K562 (cell line): Measurements from ENCODE around the gene HOXD13. TPM values are rescaled to one million over a fixed set of nuclear protein-coding genes. Genes with fewer than 3 reads are reported as not detected.

Source experiments
- ATAC-seq: fragments of 200-7000 bp; cut with Tn5 transposase; 3 replicates; pipeline ENCODE4 v1.9.1; 2020; ENCODE audit warnings: moderate library complexity
- BruUV-seq: library from RNA; stranded (reverse); fragments of 400-500 nt; replicated peaks from 2 replicates; lab custom pipeline; 2021; lab: Mats Ljungman, UMichigan
- CTCF ChIA-PET: fragments of 300-600 bp; formaldehyde crosslinking; extraction: SDS; loops from one replicate; lab custom pipeline; 2021; ENCODE audit warnings: low intra/inter-chr PET ratio; lab: Yijun Ruan, JAX
- POLR2A ChIA-PET: fragments of 300-600, 350-650 bp; sonication (Branson Sonifier 250); formaldehyde crosslinking; extraction: SDS; loops from one replicate; lab custom pipeline; 2021; ENCODE audit warnings: antibody characterized with exemption, inconsistent platforms; lab: Yijun Ruan, JAX
- DNase-seq, 4 experiments: peaks; one replicate each; pipeline versions ENCODE4 v3.0.0 to v3.0.0-alpha.2; 2011 to 2018; ENCODE audit warnings: low spot score in 3 of 4, mixed read lengths in 3 of 4; ENCODE audit errors: extremely low read depth in 1 of 4
- FAIRE-seq: peaks from 2 replicates; lab custom pipeline; 2011; peaks lifted over from hg19 to GRCh38; lab: Jason Lieb, UNC
- H2AFZ ChIP-seq: 2 replicates; pipeline ENCODE4 v1.6.0; 2011; ENCODE audit warnings: low read depth, low read length, control low read depth, inconsistent platforms
- H3K27ac ChIP-seq: fragments of 200-600 bp; 3 replicates; pipeline ENCODE4 v1.8.0; 2011; ENCODE audit warnings: low read depth, mild to moderate bottlenecking, control low read depth, inconsistent platforms, low read length, moderate library complexity, mixed read lengths; ENCODE audit errors: extremely low read depth
- H3K27me3 ChIP-seq, 2 experiments: fragments of 300-600 bp in 1 of 2; 2 replicates in 1 of 2; 3 replicates in 1 of 2; pipeline versions ENCODE4 v1.6.0 to v1.8.0; 2011; ENCODE audit warnings: inconsistent platforms in 2 of 2, low read length in 2 of 2, mild to moderate bottlenecking in 1 of 2, mixed read lengths in 1 of 2, moderate library complexity in 1 of 2; ENCODE audit not compliant: control insufficient read depth in 2 of 2, insufficient read depth in 2 of 2
- H3K36me3 ChIP-seq: fragments of 300-600 bp; 3 replicates; pipeline ENCODE4 v1.8.0; 2011; ENCODE audit warnings: mild to moderate bottlenecking, low read length, inconsistent platforms; ENCODE audit not compliant: control insufficient read depth, insufficient read depth
- H3K4me1 ChIP-seq, 2 experiments: fragments of 200-600 bp in 1 of 2; replicated peaks in 1 of 2; 2 replicates in 1 of 2; 3 replicates in 1 of 2; pipeline versions ENCODE4 v1.5.1 to v1.8.0; 2011; ENCODE audit warnings: inconsistent platforms in 2 of 2, low read length in 2 of 2, mild to moderate bottlenecking in 1 of 2, mixed read lengths in 1 of 2, moderate library complexity in 1 of 2; ENCODE audit not compliant: control insufficient read depth in 2 of 2, insufficient read depth in 2 of 2
- H3K4me2 ChIP-seq: 2 replicates; pipeline ENCODE4 v1.6.1; 2011; ENCODE audit warnings: low read length, control low read depth, inconsistent platforms, mixed read lengths; ENCODE audit not compliant: insufficient read depth
- H3K4me3 ChIP-seq: fragments of 200-600 bp; sonication (generic), shearing (Covaris generic); 2 replicates; pipeline ENCODE4 v1.5.1; 2016; ENCODE audit warnings: control low read depth, inconsistent platforms
- H3K79me2 ChIP-seq: fragments of 200-600 bp; 3 replicates; pipeline ENCODE4 v1.8.0; 2011; ENCODE audit warnings: low read length, inconsistent platforms; ENCODE audit not compliant: control insufficient read depth, insufficient read depth
- H3K9ac ChIP-seq, 2 experiments: 2 replicates each; pipeline versions ENCODE4 v1.6.0 to v1.6.1; 2011; ENCODE audit warnings: low read depth in 2 of 2, low read length in 2 of 2, control low read depth in 1 of 2, inconsistent platforms in 1 of 2, mild to moderate bottlenecking in 1 of 2, mixed read lengths in 1 of 2; ENCODE audit not compliant: insufficient read depth in 1 of 2
- H3K9me1 ChIP-seq: one replicate; pipeline ENCODE4 v1.6.0; 2011; ENCODE audit warnings: inconsistent platforms, mild to moderate bottlenecking, low read length, moderate library complexity; ENCODE audit not compliant: control insufficient read depth, insufficient read depth
- H3K9me3 ChIP-seq: replicated peaks from 2 replicates; pipeline ENCODE4 v1.5.1; 2011; ENCODE audit warnings: low read depth, low read length, inconsistent platforms; ENCODE audit not compliant: control insufficient read depth, insufficient read depth
- H4K20me1 ChIP-seq: replicated peaks from 2 replicates; pipeline ENCODE4 v1.6.1; 2011; ENCODE audit warnings: low read length, inconsistent platforms, mixed read lengths; ENCODE audit not compliant: control insufficient read depth, insufficient read depth
- ELF2 ChIP-seq: fragments of 250-450 bp; sonication (Bioruptor Pico); IDR thresholded peaks from 2 replicates; pipeline ENCODE4 v1.5.0; 2021; ENCODE audit warnings: mild to moderate bottlenecking
- KLF1 ChIP-seq: fragments of 450-650 bp; IDR thresholded peaks from 2 replicates; pipeline ENCODE4 v1.6.1; 2016; ENCODE audit warnings: missing genetic modification characterization, missing compliant biosample characterization
- MCM2 ChIP-seq: fragments of 450-650 bp; IDR thresholded peaks from 2 replicates; pipeline ENCODE4 v1.6.1; 2017; ENCODE audit warnings: low read depth, mild to moderate bottlenecking
- RAD51 ChIP-seq: fragments of 450-650 bp; IDR thresholded peaks from 2 replicates; pipeline ENCODE4 v1.7.1; 2016; ENCODE audit warnings: low read depth, mild to moderate bottlenecking, borderline replicate concordance
- ZBTB7A ChIP-seq: IDR thresholded peaks from 2 replicates; pipeline ENCODE4 v1.6.1; 2011; ENCODE audit warnings: low read depth, mild to moderate bottlenecking, low read length, moderate library complexity, borderline replicate concordance; ENCODE audit not compliant: control insufficient read depth
- WGBS: fragments of 100-300 bp; shearing (Covaris generic); methylation state at CpG from one replicate; pipeline ENCODE4 v1.1.6; 2016; ENCODE audit warnings: low coverage, mixed read lengths; ENCODE audit not compliant: insufficient coverage; ENCODE audit errors: missing lambda C conversion rate; 5-methylcytosine and 5-hydroxymethylcytosine counted together
- in situ Hi-C: fragments of 300-500 bp; cut with MboI; formaldehyde crosslinking; loops from 4 replicates; pipeline ENCODE4 v1.15.0; 2018; ENCODE audit warnings: inconsistent platforms, mixed read lengths
- intact Hi-C: fragments of 100-400 bp; cut with micrococcal nuclease; formaldehyde crosslinking; loops from 2 replicates; pipeline ENCODE4 v1.14.2; 2022
- polyA plus RNA-seq, 8 experiments: library from polyadenylated mRNA; depleted of rRNA in 4 of 8; stranded (reverse) in 5 of 8; unstranded in 3 of 8; fragments of >200 nt; fragmentation: Nextera tagmentation in 2 of 8; fragmentation: Illumina TruSeq in 1 of 8; extraction: Ambion mirVana in 2 of 8; extraction: Trizol in 1 of 8; gene quantifications; 2 replicates each; pipeline versions ENCODE4 v1.2.1 to v1.2.3, GENCODE V29; 2011 to 2014; ENCODE audit warnings: inconsistent platforms in 1 of 8, missing spikeins in 1 of 8
- total RNA-seq, 7 experiments: library from RNA; depleted of rRNA in 6 of 7; stranded (reverse); fragments of >200 nt in 6 of 7; fragmentation: Illumina TruSeq in 2 of 7; extraction: Trizol in 2 of 7; gene quantifications; 2 replicates each; pipeline versions ENCODE4 v1.2.1 to v1.2.3, GENCODE V29; 2011 to 2021; ENCODE audit warnings: low replicate concordance in 1 of 7
- TF ChIP-seq, protein P1 (sequence below), 2 experiments: fragments of 450-650 bp in 1 of 2; sonication (generic) in 1 of 2; formaldehyde crosslinking in 1 of 2; IDR thresholded peaks; 2 replicates each; pipeline versions ENCODE4 v1.7.1 to v1.9.0; 2016 to 2022; ENCODE audit warnings: inconsistent platforms in 1 of 2, mild to moderate bottlenecking in 1 of 2, missing genetic modification reagents in 1 of 2

Gene HOXD13
- total and polyA plus RNA-seq, 9 of the 15 experiments (the other 6 are each of a cell fraction or from before 2014, with no cell fraction given), result 0.03 to 0.04 TPM; not detected in 7

GRCh38 chr2:176114120-176114929 is 21.8 kb downstream of the HOXD13 start:
- no peaks in the 10 kb centered on the region for H3K9me1 ChIP-seq
- H2AFZ ChIP-seq, result no peak overlapping the region
- ChIA-PET POLR2A (interaction anchor here (0.5 kb wide), 1 partner anchor 11 kb away, joined by 3 read pairs; no protein-coding TSS in a partner anchor), CTCF (no interaction called here)
- no peaks in the 10 kb centered on the region for H3K9me3 ChIP-seq
- H3K4me1 ChIP-seq, result peaks cover 0 to 19% of the 10 kb centered on the region in 2 experiments; a peak in 1 of 5 replicates
- FAIRE-seq (no peak), DNase-seq (no peak), ATAC-seq (no peak)
- H3K27ac ChIP-seq, result no peak overlapping the region
- H3K4me2 ChIP-seq, result no peak overlapping the region
- BruUV-seq, result no TSS peak
- peaks cover 64 to 74% of the 10 kb centered on the region in 2 experiments for H3K27me3 ChIP-seq
- no peaks in the 10 kb centered on the region for H3K36me3 ChIP-seq
- H3K4me3 ChIP-seq, result no peak overlapping the region
- H3K9ac ChIP-seq, result no peak overlapping the region
- in situ Hi-C loops, result no loop called here
- WGBS, result 2% methylated on average over 26 of the region's 26 CpGs
- H4K20me1 ChIP-seq, result no peaks in the 10 kb centered on the region; the same call in 1 of the 2 replicates
- no peaks in the 10 kb centered on the region for H3K79me2 ChIP-seq
- intact Hi-C loops, result no loop called here
- TF ChIP-seq MCM2 (no peak), ELF2 (CRISPR knock-in tag) (no peak), ZBTB7A (no peak), RAD51 (no peak), KLF1 (no peak)
- TF ChIP-seq, protein P1, sequence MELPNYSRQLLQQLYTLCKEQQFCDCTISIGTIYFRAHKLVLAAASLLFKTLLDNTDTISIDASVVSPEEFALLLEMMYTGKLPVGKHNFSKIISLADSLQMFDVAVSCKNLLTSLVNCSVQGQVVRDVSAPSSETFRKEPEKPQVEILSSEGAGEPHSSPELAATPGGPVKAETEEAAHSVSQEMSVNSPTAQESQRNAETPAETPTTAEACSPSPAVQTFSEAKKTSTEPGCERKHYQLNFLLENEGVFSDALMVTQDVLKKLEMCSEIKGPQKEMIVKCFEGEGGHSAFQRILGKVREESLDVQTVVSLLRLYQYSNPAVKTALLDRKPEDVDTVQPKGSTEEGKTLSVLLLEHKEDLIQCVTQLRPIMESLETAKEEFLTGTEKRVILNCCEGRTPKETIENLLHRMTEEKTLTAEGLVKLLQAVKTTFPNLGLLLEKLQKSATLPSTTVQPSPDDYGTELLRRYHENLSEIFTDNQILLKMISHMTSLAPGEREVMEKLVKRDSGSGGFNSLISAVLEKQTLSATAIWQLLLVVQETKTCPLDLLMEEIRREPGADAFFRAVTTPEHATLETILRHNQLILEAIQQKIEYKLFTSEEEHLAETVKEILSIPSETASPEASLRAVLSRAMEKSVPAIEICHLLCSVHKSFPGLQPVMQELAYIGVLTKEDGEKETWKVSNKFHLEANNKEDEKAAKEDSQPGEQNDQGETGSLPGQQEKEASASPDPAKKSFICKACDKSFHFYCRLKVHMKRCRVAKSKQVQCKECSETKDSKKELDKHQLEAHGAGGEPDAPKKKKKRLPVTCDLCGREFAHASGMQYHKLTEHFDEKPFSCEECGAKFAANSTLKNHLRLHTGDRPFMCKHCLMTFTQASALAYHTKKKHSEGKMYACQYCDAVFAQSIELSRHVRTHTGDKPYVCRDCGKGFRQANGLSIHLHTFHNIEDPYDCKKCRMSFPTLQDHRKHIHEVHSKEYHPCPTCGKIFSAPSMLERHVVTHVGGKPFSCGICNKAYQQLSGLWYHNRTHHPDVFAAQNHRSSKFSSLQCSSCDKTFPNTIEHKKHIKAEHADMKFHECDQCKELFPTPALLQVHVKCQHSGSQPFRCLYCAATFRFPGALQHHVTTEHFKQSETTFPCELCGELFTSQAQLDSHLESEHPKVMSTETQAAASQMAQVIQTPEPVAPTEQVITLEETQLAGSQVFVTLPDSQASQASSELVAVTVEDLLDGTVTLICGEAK (IDR thresholded peaks at IDR 0.05), result no peak
- TF ChIP-seq, protein P1 (CRISPR knock-in tag; IDR thresholded peaks at IDR 0.05), result no peak
